Gastroesophageal sphincter (tissue), 4 donors: Measurements from ENCODE around the gene ASIC2. TPM values are rescaled to one million over a fixed set of nuclear protein-coding genes. Genes with fewer than 3 reads are reported as not detected.
A peak's percentile ranks its signal among the peaks of the same experiment; 100 is the strongest.

Experiments
- ATAC-seq: fragments of 150-250 bp; one replicate; pipeline ENCODE4 v1.9.1; 2016; ENCODE audit warnings: mild to moderate bottlenecking, moderate library complexity
- H3K27ac ChIP-seq, 4 donors: fragments of 200-600 bp; sonication (generic) in 3 of 4; 1 replicate in 3 of 4; 2 replicates in 1 of 4; pipeline ENCODE4 v1.5.1; 2016 to 2019
- H3K27me3 ChIP-seq: fragments of 200-600 bp; sonication (generic); one replicate; pipeline ENCODE4 v1.5.1; 2019
- H3K36me3 ChIP-seq, 2 donors: fragments of 200-600 bp; sonication (generic); one replicate each; pipeline ENCODE4 v1.5.1; 2019; ENCODE audit warnings: control low read depth in 1 of 2
- H3K4me1 ChIP-seq, 3 donors: fragments of 200-600 bp; sonication (generic); 1 replicate in 2 of 3; 2 replicates in 1 of 3; pipeline ENCODE4 v1.5.1; 2016 to 2019; ENCODE audit warnings: control low read depth in 2 of 3
- H3K4me3 ChIP-seq, 2 donors: fragments of 200-600 bp; sonication (generic); one replicate each; pipeline ENCODE4 v1.5.1; 2019; ENCODE audit warnings: mild to moderate bottlenecking in 1 of 2, moderate library complexity in 1 of 2
- H3K9me3 ChIP-seq, 3 donors: fragments of 200-600 bp; sonication (generic); one replicate each; pipeline ENCODE4 v1.5.1; 2017 to 2019; ENCODE audit warnings: control low read depth in 2 of 3
- CTCF ChIP-seq, 4 experiments: fragments of 200-600 bp in 2 of 4; fragments of 450-650 bp in 2 of 4; sonication (generic) in 1 of 4; IDR thresholded peaks; one replicate each; pipeline ENCODE4 v1.5.1; 2017 to 2019; ENCODE audit warnings: antibody characterized with exemption in 4 of 4, mild to moderate bottlenecking in 2 of 4, moderate library complexity in 2 of 4
- EP300 ChIP-seq: sonication (generic); formaldehyde crosslinking; IDR thresholded peaks from one replicate; pipeline ENCODE4 v1.6.1; 2017; ENCODE audit warnings: antibody characterized with exemption, mild to moderate bottlenecking
- POLR2A ChIP-seq, 2 donors: fragments of 450-650 bp; IDR thresholded peaks; one replicate each; pipeline ENCODE4 v1.6.1; 2017; ENCODE audit warnings: antibody characterized with exemption in 2 of 2, mild to moderate bottlenecking in 2 of 2, moderate library complexity in 1 of 2
- POLR2AphosphoS5 ChIP-seq: sonication (generic); formaldehyde crosslinking; IDR thresholded peaks from one replicate; pipeline ENCODE4 v1.6.1; 2017; ENCODE audit warnings: antibody characterized with exemption
- WGBS, 2 donors: methylation state at CpG; one replicate each; pipeline ENCODE4 v1.1.5; 2018; ENCODE audit warnings: low coverage in 1 of 2; 5-methylcytosine and 5-hydroxymethylcytosine counted together
- total RNA-seq, 4 donors: library from RNA; depleted of rRNA; stranded (reverse); fragments of >200 nt; gene quantifications; one replicate each; pipeline ENCODE4 v1.1.0, GENCODE V29; 2016

ASIC2 gene
- total RNA-seq, 4 donors from 2014 or later = 0.15 TPM; not detected in 3

- Histone ChIP-seq H3K27ac (no peak overlapping the region), H3K4me3 (peak overlapping the region in 1 of 2 donors; percentile 38), H3K36me3 (no peaks in the 10 kb centered on the region), H3K9me3 (no peaks in the 10 kb centered on the region), H3K4me1 (peaks cover 0 to 25% (median 9%) of the 10 kb centered on the region in 3 donors), H3K27me3 (peaks cover 87% of the 10 kb centered on the region)
- ATAC-seq = no peak
- 0% methylated on average over 1 to 2 of the region's 104 CpGs for WGBS, 2 donors
- no peak for TF ChIP-seq POLR2A (IDR thresholded peaks at IDR 0.05)
- no peak for TF ChIP-seq CTCF (IDR thresholded peaks at IDR 0.05)
- no peak for TF ChIP-seq POLR2AphosphoS5
- no peak for TF ChIP-seq EP300
Observed at GRCh38 chr17:33291248-33292200, 1.6 kb downstream of the ASIC2 start.

GRCh38 chr17:33290253-33290652 is 2.8 kb downstream of the ASIC2 start:
- no peaks in the 10 kb centered on the region for H3K36me3 ChIP-seq
- no peaks in the 10 kb centered on the region for H3K9me3 ChIP-seq
- ATAC-seq = no peak
- no peak overlapping the region for H3K27ac ChIP-seq
- H3K27me3 ChIP-seq = peaks cover 74% of the 10 kb centered on the region
- 88 to 95% methylated on average over 1 to 3 of the region's 8 CpGs for WGBS, 2 donors
- H3K4me1 ChIP-seq = peaks cover 0 to 25% (median 9%) of the 10 kb centered on the region in 3 donors
- TF ChIP-seq CTCF (IDR thresholded peaks at IDR 0.05) (no peak), POLR2AphosphoS5 (no peak), EP300 (no peak), POLR2A (IDR thresholded peaks at IDR 0.05) (no peak)
- H3K4me3 ChIP-seq = no peak overlapping the region

GRCh38 chr17:33288954-33289353 is 4.1 kb downstream of the ASIC2 start:
- TF ChIP-seq POLR2AphosphoS5 = no peak
- TF ChIP-seq EP300 = no peak
- no peak for TF ChIP-seq POLR2A (IDR thresholded peaks at IDR 0.05)
- no peak for TF ChIP-seq CTCF (IDR thresholded peaks at IDR 0.05)
- no peak overlapping the region for H3K27ac ChIP-seq
- H3K27me3 ChIP-seq = peaks cover 62% of the 10 kb centered on the region

GRCh38 chr17:33287096-33287725 is 5.9 kb downstream of the ASIC2 start:
- Histone ChIP-seq H3K4me3 (no peak overlapping the region), H3K4me1 (peaks cover 0 to 25% (median 3%) of the 10 kb centered on the region in 3 donors), H3K9me3 (no peaks in the 10 kb centered on the region), H3K27ac (no peak overlapping the region), H3K27me3 (peaks cover 44% of the 10 kb centered on the region), H3K36me3 (no peaks in the 10 kb centered on the region)
- 83% methylated on average over 2 of the region's 3 CpGs; no CpG with 5 or more reads in 1 of the 2 donors for WGBS, 2 donors
- no peak for TF ChIP-seq POLR2A (IDR thresholded peaks at IDR 0.05)
- TF ChIP-seq POLR2AphosphoS5 = no peak
- no peak for TF ChIP-seq EP300
- TF ChIP-seq CTCF (IDR thresholded peaks at IDR 0.05) = no peak
- no peak for ATAC-seq

More at GRCh38 chr17:33288954-33289353, 4.1 kb downstream of the ASIC2 start:
- 33 to 38% methylated on average over 1 of the region's 1 CpG for WGBS, 2 donors
- no peak overlapping the region for H3K4me3 ChIP-seq
- no peaks in the 10 kb centered on the region for H3K9me3 ChIP-seq
- no peak for ATAC-seq
- H3K4me1 ChIP-seq = peaks cover 0 to 33% (median 12%) of the 10 kb centered on the region in 3 donors
- H3K36me3 ChIP-seq = no peaks in the 10 kb centered on the region
